ENCODE measurements around the gene ACTN1. TPM values are rescaled to one million over a fixed set of nuclear protein-coding genes. Genes with fewer than 3 reads are reported as not detected.

Gene ACTN1
- total RNA-seq, 3 donors from 2014 or later (not counting 1 experiment from before 2014, with no cell fraction given) = 14.9 to 39.5 (median 19.6) TPM

DNA sequence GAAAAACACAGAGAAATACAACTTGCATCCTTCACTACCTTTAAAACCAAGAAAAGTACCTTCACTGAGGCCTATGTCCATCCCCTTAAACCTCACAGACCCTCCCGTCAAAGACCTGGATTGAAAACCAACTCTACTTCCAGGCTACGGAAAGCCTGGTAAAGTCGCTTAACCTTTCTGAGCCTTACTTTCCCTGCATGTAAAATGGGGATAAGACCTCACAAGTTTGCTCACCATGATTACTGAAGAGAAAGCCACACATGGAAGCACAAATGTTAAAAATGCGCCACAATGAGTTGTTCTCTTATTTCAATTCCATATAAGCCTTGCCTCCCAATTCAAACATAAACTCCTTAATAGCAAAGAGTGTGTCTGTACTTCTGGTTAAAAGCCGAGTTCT, 8.4 kb downstream of the ACTN1 start:
- no peak for ATAC-seq
- 84% methylated on average over 5 of the region's 5 CpGs for WGBS (ENCODE audit: insufficient coverage)
- H3K27me3 ChIP-seq (ENCODE audit: control insufficient read depth, insufficient read depth, low read length) = no peaks in the 10 kb centered on the region
- Mint-ChIP-seq H3K27me3 (ENCODE audit: low read depth in 2 of 2) (no peaks in the 10 kb centered on the region), H3K4me1 (peaks cover 36% of the 10 kb centered on the region in 2 donors), H3K9me3 (no peaks in the 10 kb centered on the region), H3K4me3 (no peak overlapping the region), H3K36me3 (no peaks in the 10 kb centered on the region), H3K27ac (peak overlapping the region in 1 of 2 donors; percentile 60)
- H3K4me3 ChIP-seq (ENCODE audit: low read length) = no peak overlapping the region
- peaks cover 41% of the 10 kb centered on the region for H3K4me1 ChIP-seq (ENCODE audit: control insufficient read depth, insufficient read depth, low read length)
- H3K9me3 ChIP-seq (ENCODE audit: control insufficient read depth, insufficient read depth, low read length) = no peaks in the 10 kb centered on the region
- TF ChIP-seq, protein P1, sequence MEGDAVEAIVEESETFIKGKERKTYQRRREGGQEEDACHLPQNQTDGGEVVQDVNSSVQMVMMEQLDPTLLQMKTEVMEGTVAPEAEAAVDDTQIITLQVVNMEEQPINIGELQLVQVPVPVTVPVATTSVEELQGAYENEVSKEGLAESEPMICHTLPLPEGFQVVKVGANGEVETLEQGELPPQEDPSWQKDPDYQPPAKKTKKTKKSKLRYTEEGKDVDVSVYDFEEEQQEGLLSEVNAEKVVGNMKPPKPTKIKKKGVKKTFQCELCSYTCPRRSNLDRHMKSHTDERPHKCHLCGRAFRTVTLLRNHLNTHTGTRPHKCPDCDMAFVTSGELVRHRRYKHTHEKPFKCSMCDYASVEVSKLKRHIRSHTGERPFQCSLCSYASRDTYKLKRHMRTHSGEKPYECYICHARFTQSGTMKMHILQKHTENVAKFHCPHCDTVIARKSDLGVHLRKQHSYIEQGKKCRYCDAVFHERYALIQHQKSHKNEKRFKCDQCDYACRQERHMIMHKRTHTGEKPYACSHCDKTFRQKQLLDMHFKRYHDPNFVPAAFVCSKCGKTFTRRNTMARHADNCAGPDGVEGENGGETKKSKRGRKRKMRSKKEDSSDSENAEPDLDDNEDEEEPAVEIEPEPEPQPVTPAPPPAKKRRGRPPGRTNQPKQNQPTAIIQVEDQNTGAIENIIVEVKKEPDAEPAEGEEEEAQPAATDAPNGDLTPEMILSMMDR (IDR thresholded peaks at IDR 0.05) = no peak
- H3K27ac ChIP-seq (ENCODE audit: low read length) = no peak overlapping the region
- DNase-seq = no peak
- no peaks in the 10 kb centered on the region for H3K36me3 ChIP-seq (ENCODE audit: control insufficient read depth, insufficient read depth, low read length)
- intact Hi-C loops (cut with micrococcal nuclease) = no loop called here

DNA sequence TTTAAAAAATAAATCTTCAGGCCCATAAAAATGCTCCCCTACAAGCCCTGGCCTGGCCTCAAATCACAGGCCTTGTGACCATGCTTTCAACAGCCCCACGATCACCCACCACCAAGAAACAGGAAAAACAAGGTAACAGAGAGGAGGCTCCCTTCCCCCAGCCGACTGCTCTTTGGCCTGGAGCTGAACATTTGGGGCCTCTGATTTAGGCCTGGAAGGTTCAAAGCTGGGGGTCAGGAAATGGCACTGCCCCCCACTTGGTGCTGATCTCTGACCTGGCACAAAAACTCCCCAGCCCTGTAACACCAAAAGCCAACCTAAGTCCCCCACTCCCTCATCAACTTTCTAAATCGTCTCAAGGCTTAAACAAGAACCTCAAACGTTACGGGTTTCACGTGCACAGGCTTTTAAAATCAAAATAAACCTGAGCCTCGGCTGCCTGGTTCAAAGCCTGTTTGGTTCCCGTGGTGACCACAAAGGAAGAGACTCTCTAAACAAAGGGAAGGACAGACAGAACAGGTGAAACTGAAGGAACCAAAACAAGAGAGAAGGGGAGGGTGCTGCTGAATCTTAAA, 9.0 kb downstream of the ACTN1 start:
- no peaks in the 10 kb centered on the region for H3K36me3 ChIP-seq (ENCODE audit: control insufficient read depth, insufficient read depth, low read length)
- no peaks in the 10 kb centered on the region for H3K9me3 Mint-ChIP-seq
- DNase-seq (peak in 1 of 2 donors; percentile 84), ATAC-seq (peak in 1 of 3 donors; percentile 22)
- no peaks in the 10 kb centered on the region for H3K36me3 Mint-ChIP-seq
- peaks cover 41% of the 10 kb centered on the region for H3K4me1 ChIP-seq (ENCODE audit: control insufficient read depth, insufficient read depth, low read length)
- H3K9me3 ChIP-seq (ENCODE audit: control insufficient read depth, insufficient read depth, low read length) = no peaks in the 10 kb centered on the region
- peaks cover 31 to 36% of the 10 kb centered on the region in 2 donors for H3K4me1 Mint-ChIP-seq
- H3K27me3 Mint-ChIP-seq (ENCODE audit: low read depth in 2 of 2) = no peaks in the 10 kb centered on the region
- TF ChIP-seq, protein P1 (IDR thresholded peaks at IDR 0.05) = no peak
- H3K27me3 ChIP-seq (ENCODE audit: control insufficient read depth, insufficient read depth, low read length) = no peaks in the 10 kb centered on the region
- no peak overlapping the region for H3K4me3 ChIP-seq (ENCODE audit: low read length)
- 20% methylated on average over 8 of the region's 8 CpGs for WGBS (ENCODE audit: insufficient coverage)
- no peak overlapping the region for H3K4me3 Mint-ChIP-seq
- peak overlapping the region; percentile 50 to 60 for H3K27ac Mint-ChIP-seq
- intact Hi-C loops (cut with micrococcal nuclease) = no loop called here
- H3K27ac ChIP-seq (ENCODE audit: low read length) = no peak overlapping the region

DNA sequence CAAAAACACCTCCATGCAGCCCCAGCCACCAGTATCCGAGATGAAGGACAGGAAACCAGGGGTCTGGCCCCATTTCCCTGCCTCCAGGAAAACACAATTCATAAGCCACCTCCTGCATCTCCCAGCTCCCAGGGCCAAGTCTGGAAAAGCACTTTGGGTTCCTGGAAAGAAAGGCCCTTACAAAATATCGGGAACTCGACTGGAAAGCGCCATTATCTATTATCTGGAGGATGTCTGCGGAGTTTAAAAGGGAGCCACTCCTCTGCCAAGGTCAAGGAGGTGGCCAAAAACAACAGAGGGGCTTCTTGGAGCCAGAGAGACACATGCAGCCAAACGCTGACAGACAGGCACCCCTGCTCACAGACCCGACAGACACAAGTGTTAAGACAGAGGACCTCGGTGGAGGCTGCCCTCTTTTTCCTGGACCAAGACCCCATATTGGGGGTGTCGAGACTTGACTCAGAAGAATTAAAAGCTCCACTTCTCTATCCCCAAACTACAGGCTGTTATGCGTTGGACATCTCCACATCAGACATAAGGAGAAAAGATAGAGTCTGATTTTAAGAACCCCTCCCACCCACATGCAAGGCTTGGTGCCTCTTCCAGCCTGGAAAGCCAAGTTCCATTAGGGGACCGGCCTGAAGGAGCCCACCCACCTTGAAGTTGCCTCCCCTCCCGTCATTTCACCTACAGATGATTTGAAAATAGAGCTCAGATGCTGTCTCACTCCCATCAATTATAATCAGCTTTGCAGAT, 9.6 kb downstream of the ACTN1 start:
- intact Hi-C loops (cut with micrococcal nuclease) = no loop called here
- WGBS (ENCODE audit: insufficient coverage) = 92% methylated on average over 12 of the region's 12 CpGs
- H3K4me3 Mint-ChIP-seq = no peak overlapping the region
- H3K4me3 ChIP-seq (ENCODE audit: low read length) = no peak overlapping the region
- no peaks in the 10 kb centered on the region for H3K27me3 ChIP-seq (ENCODE audit: control insufficient read depth, insufficient read depth, low read length)
- ATAC-seq (no peak), DNase-seq (no peak)
- peak overlapping the region in 1 of 2 donors; percentile 60 for H3K27ac Mint-ChIP-seq
- TF ChIP-seq, protein P1 (IDR thresholded peaks at IDR 0.05) = no peak
- H3K27me3 Mint-ChIP-seq (ENCODE audit: low read depth in 2 of 2) = no peaks in the 10 kb centered on the region
- no peaks in the 10 kb centered on the region for H3K36me3 ChIP-seq (ENCODE audit: control insufficient read depth, insufficient read depth, low read length)
- peaks cover 24 to 32% of the 10 kb centered on the region in 2 donors for H3K4me1 Mint-ChIP-seq
- no peaks in the 10 kb centered on the region for H3K9me3 Mint-ChIP-seq
- H3K9me3 ChIP-seq (ENCODE audit: control insufficient read depth, insufficient read depth, low read length) = no peaks in the 10 kb centered on the region
- no peak overlapping the region for H3K27ac ChIP-seq (ENCODE audit: low read length)
- H3K4me1 ChIP-seq (ENCODE audit: control insufficient read depth, insufficient read depth, low read length) = peaks cover 41% of the 10 kb centered on the region
- no peaks in the 10 kb centered on the region for H3K36me3 Mint-ChIP-seq
